Transverse colon (tissue), 4 donors: ENCODE results near the gene TMEM114. TPM values are rescaled to one million over a fixed set of nuclear protein-coding genes. Genes with fewer than 3 reads are reported as not detected.

ENCODE experiments used
- DNase-seq: peaks from one replicate; pipeline ENCODE4 v3.0.0-alpha.2; 2019
- H3K27ac ChIP-seq, 4 donors: fragments of 200-600 bp; sonication (generic); 2 replicates each; pipeline ENCODE4 v1.5.1; 2016 to 2018; ENCODE audit warnings: inconsistent platforms in 4 of 4
- H3K27me3 ChIP-seq: fragments of 200-600 bp; sonication (generic); 2 replicates; pipeline ENCODE4 v1.5.1; 2017; ENCODE audit warnings: inconsistent platforms
- H3K36me3 ChIP-seq, 4 donors: fragments of 200-600 bp; sonication (generic); 2 replicates each; pipeline ENCODE4 v1.5.1; 2017 to 2019; ENCODE audit warnings: inconsistent platforms in 4 of 4
- H3K4me1 ChIP-seq, 4 donors: fragments of 200-600 bp; sonication (generic); 2 replicates each; pipeline ENCODE4 v1.5.1; 2017 to 2020; ENCODE audit warnings: inconsistent platforms in 4 of 4
- H3K4me3 ChIP-seq, 4 donors: fragments of 200-600 bp; sonication (generic); 1 replicate in 1 of 4; 2 replicates in 3 of 4; pipeline versions ENCODE4 v1.5.1 to v1.6.1; 2017 to 2019; ENCODE audit warnings: inconsistent platforms in 4 of 4
- H3K9me3 ChIP-seq, 2 donors: fragments of 200-600 bp; sonication (generic); 2 replicates each; pipeline ENCODE4 v1.5.1; 2017 to 2019; ENCODE audit warnings: inconsistent platforms in 2 of 2
- CTCF ChIP-seq, 5 experiments: fragments of 200-600 bp in 3 of 5; fragments of 450-650 bp in 2 of 5; sonication (generic) in 3 of 5; IDR thresholded peaks; 1 replicate in 2 of 5; 2 replicates in 3 of 5; pipeline ENCODE4 v1.5.1; 2016 to 2017; ENCODE audit warnings: antibody characterized with exemption in 5 of 5, inconsistent platforms in 3 of 5, mild to moderate bottlenecking in 2 of 5, moderate library complexity in 1 of 5
- EP300 ChIP-seq: sonication (generic); formaldehyde crosslinking; IDR thresholded peaks from one replicate; pipeline ENCODE4 v1.6.1; 2017; ENCODE audit warnings: antibody characterized with exemption, low read depth
- POLR2A ChIP-seq: fragments of 450-650 bp; IDR thresholded peaks from one replicate; pipeline ENCODE4 v1.6.1; 2016; ENCODE audit warnings: antibody characterized with exemption, mild to moderate bottlenecking, moderate library complexity
- POLR2AphosphoS5 ChIP-seq, 3 donors: sonication (generic); formaldehyde crosslinking; IDR thresholded peaks; one replicate each; pipeline ENCODE4 v1.6.1; 2016; ENCODE audit warnings: antibody characterized with exemption in 3 of 3
- WGBS, 2 donors: methylation state at CpG; one replicate each; pipeline ENCODE4 v1.1.5; 2018; ENCODE audit warnings: low coverage in 1 of 2; 5-methylcytosine and 5-hydroxymethylcytosine counted together
- in situ Hi-C, 4 donors: fragments of 200-750 bp; cut with MboI; loops; one replicate each; pipeline versions ENCODE4 v1.15.0 to v1.15.1; 2017; ENCODE audit warnings: low sequenced_read_pairs in 3 of 4, low pct_ligation_motif_present in 1 of 4, low pct_unique_long_range_greater_than_20kb in 1 of 4
- intact Hi-C: fragments of 100-400 bp; cut with DNase I; formaldehyde crosslinking; loops from one replicate; pipeline ENCODE4 v1.15.1; 2023; ENCODE audit warnings: low total_unique reads
- total RNA-seq, 4 donors: library from RNA; depleted of rRNA; stranded (reverse); fragments of >200 nt; gene quantifications; one replicate each; pipeline ENCODE4 v1.1.0, GENCODE V29; 2016

The TMEM114 gene
- total RNA-seq, 4 donors from 2014 or later = not detected

DNA sequence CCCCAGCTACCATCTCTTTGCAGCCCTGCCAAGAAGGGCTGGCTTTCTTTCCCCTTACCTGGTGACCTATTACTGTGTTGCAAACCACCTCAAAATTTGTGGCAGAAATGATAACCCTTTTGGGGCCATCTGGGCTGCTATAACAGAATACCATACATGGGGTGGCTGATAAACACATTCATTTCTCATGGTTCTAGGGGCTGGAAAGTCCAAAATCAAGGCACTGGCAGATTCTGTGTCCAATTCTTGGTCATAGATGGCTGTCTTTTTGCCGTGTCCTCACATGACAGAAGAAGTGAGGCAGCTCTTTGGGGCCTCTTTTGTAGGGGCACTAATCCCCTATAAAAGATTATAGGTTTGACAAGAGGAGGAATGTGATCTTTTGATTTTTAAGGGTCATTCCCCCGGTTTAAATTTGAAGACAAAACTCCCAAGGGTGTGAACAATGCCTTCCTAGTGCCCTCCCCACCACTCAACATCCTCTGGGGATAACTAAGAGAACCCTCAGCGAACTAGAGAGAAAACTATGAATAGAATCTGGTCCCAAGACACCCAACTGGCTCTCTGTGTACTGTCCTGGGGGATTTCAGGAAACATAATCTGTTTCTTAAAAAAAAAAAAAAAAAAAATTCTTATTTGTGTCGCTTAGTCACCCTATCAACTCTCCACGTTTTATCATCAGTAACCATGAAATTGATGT is 29.5 kb upstream of the TMEM114 start:
- Histone ChIP-seq H3K9me3 (no peaks in the 10 kb centered on the region), H3K27me3 (no peaks in the 10 kb centered on the region), H3K4me3 (no peak overlapping the region), H3K27ac (no peak overlapping the region), H3K36me3 (no peaks in the 10 kb centered on the region), H3K4me1 (peaks cover 0 to 14% (median 4%) of the 10 kb centered on the region in 4 donors)
- 65 to 71% methylated on average over 4 to 5 of the region's 5 CpGs for WGBS, 2 donors
- no peak for DNase-seq
- TF ChIP-seq CTCF (IDR thresholded peaks at IDR 0.05) (no peak), EP300 (no peak), POLR2A (no peak), POLR2AphosphoS5 (IDR thresholded peaks at IDR 0.05) (no peak)
- intact Hi-C loops = no loop called here
- in situ Hi-C loops = no loop called here

GRCh38 chr16:8614435-8615029 is 24.2 kb upstream of the TMEM114 start:
- DNase-seq = no peak
- Histone ChIP-seq H3K4me1 (no peaks in the 10 kb centered on the region), H3K4me3 (no peak overlapping the region), H3K36me3 (no peaks in the 10 kb centered on the region), H3K27ac (no peak overlapping the region), H3K9me3 (no peaks in the 10 kb centered on the region), H3K27me3 (no peaks in the 10 kb centered on the region)
- in situ Hi-C loops (no loop called here), intact Hi-C loops (no loop called here)
- TF ChIP-seq CTCF (IDR thresholded peaks at IDR 0.05) (no peak), POLR2AphosphoS5 (IDR thresholded peaks at IDR 0.05) (no peak), EP300 (no peak), POLR2A (no peak)
- 50 to 64% methylated on average over 9 of the region's 9 CpGs for WGBS, 2 donors

GRCh38 chr16:8611886-8612600 is 21.7 kb upstream of the TMEM114 start:
- H3K9me3 ChIP-seq = no peaks in the 10 kb centered on the region
- H3K4me1 ChIP-seq = no peaks in the 10 kb centered on the region
- no peak for TF ChIP-seq POLR2A
- TF ChIP-seq CTCF (IDR thresholded peaks at IDR 0.05) = no peak
- TF ChIP-seq POLR2AphosphoS5 (IDR thresholded peaks at IDR 0.05) = no peak
- no peak for TF ChIP-seq EP300
- H3K36me3 ChIP-seq = no peaks in the 10 kb centered on the region
- in situ Hi-C loops (no loop called here), intact Hi-C loops (no loop called here)
- DNase-seq = no peak
- H3K4me3 ChIP-seq = no peak overlapping the region
- 70 to 87% methylated on average over 1 of the region's 1 CpG for WGBS, 2 donors
- H3K27me3 ChIP-seq = no peaks in the 10 kb centered on the region
- H3K27ac ChIP-seq = no peak overlapping the region

GRCh38 chr16:8611122-8611521 is 20.8 kb upstream of the TMEM114 start:
- TF ChIP-seq POLR2AphosphoS5 (IDR thresholded peaks at IDR 0.05) (no peak), CTCF (IDR thresholded peaks at IDR 0.05) (no peak), POLR2A (no peak), EP300 (no peak)
- in situ Hi-C loops (no loop called here), intact Hi-C loops (no loop called here)
- 72% methylated on average over 4 of the region's 4 CpGs; no CpG with 5 or more reads in 1 of the 2 donors for WGBS, 2 donors
- Histone ChIP-seq H3K9me3 (no peaks in the 10 kb centered on the region), H3K4me3 (no peak overlapping the region), H3K27ac (no peak overlapping the region), H3K36me3 (no peaks in the 10 kb centered on the region), H3K27me3 (no peaks in the 10 kb centered on the region), H3K4me1 (no peaks in the 10 kb centered on the region)
- DNase-seq = no peak
